ENCODE data around the gene SLX4IP. TPM values are rescaled to one million over a fixed set of nuclear protein-coding genes. Genes with fewer than 3 reads are reported as not detected.

Gene SLX4IP
- total RNA-seq, 1 experiment from 2014 or later: 5.4 TPM

DNA sequence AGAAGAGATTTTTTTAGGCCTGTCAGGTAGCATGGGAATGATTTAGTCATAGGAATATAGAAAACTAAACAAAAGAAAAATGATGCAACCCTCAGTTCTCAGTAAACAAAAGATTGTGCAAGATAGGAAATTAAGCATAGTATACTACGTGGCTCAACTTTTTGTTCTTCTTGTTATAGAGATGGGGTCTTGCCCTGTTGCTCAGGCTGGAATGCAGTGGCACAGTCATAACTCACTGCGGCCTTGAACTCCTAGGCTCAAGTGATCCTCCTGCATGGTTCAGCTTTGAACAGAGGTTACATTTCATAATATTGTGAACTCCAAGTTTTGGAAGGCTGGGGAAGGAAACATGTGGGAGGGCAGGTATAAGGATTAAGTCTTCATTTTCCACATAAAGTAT lies 28.5 kb downstream of the SLX4IP start:
- intact Hi-C loops (cut with micrococcal nuclease; ENCODE audit: unreplicated experiment): no loop called here
- BruUV-seq (replicated peaks): no TSS peak

DNA sequence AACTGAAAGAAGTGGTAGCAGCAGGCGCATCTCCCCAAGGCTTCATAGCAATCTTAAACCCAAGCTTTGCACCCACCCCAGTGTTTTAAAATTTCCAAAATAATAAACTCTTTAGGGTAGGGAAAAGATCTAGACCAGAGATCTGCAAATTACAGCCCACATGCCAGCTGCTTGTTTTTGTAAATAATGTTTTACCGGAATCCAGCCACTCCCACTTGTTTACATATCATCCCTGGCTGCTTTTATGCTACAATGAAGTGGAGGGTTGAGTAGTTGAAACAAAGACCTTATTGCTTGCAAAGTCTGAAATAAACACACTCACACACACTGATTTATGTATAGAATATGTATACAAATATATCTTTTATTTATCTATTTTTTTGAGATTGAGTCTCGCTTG lies 30.0 kb downstream of the SLX4IP start:
- H3K9me3 Mint-ChIP-seq (ENCODE audit: low read depth, unreplicated experiment): peaks cover 10% of the 10 kb centered on the region
- BruUV-seq (replicated peaks): no TSS peak
- H3K27ac Mint-ChIP-seq (ENCODE audit: unreplicated experiment): no peak overlapping the region
- no peak overlapping the region for H3K4me3 Mint-ChIP-seq (ENCODE audit: low read depth, unreplicated experiment)
- no peaks in the 10 kb centered on the region for H3K27me3 Mint-ChIP-seq (ENCODE audit: unreplicated experiment)
- no peaks in the 10 kb centered on the region for H3K36me3 Mint-ChIP-seq (ENCODE audit: insufficient read depth, unreplicated experiment)
- TF ChIP-seq, protein P1, sequence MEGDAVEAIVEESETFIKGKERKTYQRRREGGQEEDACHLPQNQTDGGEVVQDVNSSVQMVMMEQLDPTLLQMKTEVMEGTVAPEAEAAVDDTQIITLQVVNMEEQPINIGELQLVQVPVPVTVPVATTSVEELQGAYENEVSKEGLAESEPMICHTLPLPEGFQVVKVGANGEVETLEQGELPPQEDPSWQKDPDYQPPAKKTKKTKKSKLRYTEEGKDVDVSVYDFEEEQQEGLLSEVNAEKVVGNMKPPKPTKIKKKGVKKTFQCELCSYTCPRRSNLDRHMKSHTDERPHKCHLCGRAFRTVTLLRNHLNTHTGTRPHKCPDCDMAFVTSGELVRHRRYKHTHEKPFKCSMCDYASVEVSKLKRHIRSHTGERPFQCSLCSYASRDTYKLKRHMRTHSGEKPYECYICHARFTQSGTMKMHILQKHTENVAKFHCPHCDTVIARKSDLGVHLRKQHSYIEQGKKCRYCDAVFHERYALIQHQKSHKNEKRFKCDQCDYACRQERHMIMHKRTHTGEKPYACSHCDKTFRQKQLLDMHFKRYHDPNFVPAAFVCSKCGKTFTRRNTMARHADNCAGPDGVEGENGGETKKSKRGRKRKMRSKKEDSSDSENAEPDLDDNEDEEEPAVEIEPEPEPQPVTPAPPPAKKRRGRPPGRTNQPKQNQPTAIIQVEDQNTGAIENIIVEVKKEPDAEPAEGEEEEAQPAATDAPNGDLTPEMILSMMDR (IDR thresholded peaks at IDR 0.05; ENCODE audit: unreplicated experiment): no peak
- intact Hi-C loops (cut with micrococcal nuclease; ENCODE audit: unreplicated experiment): no loop called here
- DNase-seq: no peak
- H3K4me1 Mint-ChIP-seq (ENCODE audit: low read depth, unreplicated experiment): peaks cover 33% of the 10 kb centered on the region
- CTCF ChIA-PET: no interaction called here

More for the DNA sequence above, 28.5 kb downstream of the SLX4IP start:
- no peaks in the 10 kb centered on the region for H3K27me3 Mint-ChIP-seq (ENCODE audit: unreplicated experiment)
- H3K36me3 Mint-ChIP-seq (ENCODE audit: insufficient read depth, unreplicated experiment): no peaks in the 10 kb centered on the region
- peak overlapping the region; percentile 12 for H3K27ac Mint-ChIP-seq (ENCODE audit: unreplicated experiment)
- no peak for DNase-seq
- TF ChIP-seq, protein P1 (IDR thresholded peaks at IDR 0.05; ENCODE audit: unreplicated experiment): no peak
- peaks cover 10% of the 10 kb centered on the region for H3K9me3 Mint-ChIP-seq (ENCODE audit: low read depth, unreplicated experiment)
- no peak overlapping the region for H3K4me3 Mint-ChIP-seq (ENCODE audit: low read depth, unreplicated experiment)
- peaks cover 29% of the 10 kb centered on the region for H3K4me1 Mint-ChIP-seq (ENCODE audit: low read depth, unreplicated experiment)
- CTCF ChIA-PET: no interaction called here

DNA sequence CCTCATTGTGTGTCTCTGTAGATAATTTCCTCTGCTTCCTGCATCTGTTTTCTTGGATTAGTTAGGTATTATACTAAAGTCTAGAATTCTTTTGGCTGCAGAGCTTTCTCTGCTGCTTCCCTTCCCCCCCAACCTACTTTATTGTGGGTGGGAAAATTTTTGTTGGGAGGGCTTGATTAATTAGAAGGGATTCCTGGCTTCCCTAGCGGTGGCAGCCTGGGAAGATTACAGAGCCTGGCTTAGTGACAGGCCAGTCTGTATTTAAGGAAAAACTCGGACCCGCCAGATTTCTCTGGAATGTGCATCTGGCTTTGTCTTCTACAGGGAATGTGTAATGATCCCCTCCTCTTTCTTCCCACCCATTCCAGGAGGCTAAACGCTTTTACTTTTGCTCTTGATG lies 31.2 kb downstream of the SLX4IP start:
- no peak for DNase-seq
- H3K27me3 Mint-ChIP-seq (ENCODE audit: unreplicated experiment): no peaks in the 10 kb centered on the region
- no TSS peak for BruUV-seq (replicated peaks)
- H3K4me1 Mint-ChIP-seq (ENCODE audit: low read depth, unreplicated experiment): peaks cover 33% of the 10 kb centered on the region
- CTCF ChIA-PET: no interaction called here
- H3K36me3 Mint-ChIP-seq (ENCODE audit: insufficient read depth, unreplicated experiment): no peaks in the 10 kb centered on the region
- peaks cover 10% of the 10 kb centered on the region for H3K9me3 Mint-ChIP-seq (ENCODE audit: low read depth, unreplicated experiment)
- intact Hi-C loops (cut with micrococcal nuclease; ENCODE audit: unreplicated experiment): no loop called here
- H3K4me3 Mint-ChIP-seq (ENCODE audit: low read depth, unreplicated experiment): no peak overlapping the region
- H3K27ac Mint-ChIP-seq (ENCODE audit: unreplicated experiment): no peak overlapping the region
- TF ChIP-seq, protein P1 (IDR thresholded peaks at IDR 0.05; ENCODE audit: unreplicated experiment): no peak

DNA sequence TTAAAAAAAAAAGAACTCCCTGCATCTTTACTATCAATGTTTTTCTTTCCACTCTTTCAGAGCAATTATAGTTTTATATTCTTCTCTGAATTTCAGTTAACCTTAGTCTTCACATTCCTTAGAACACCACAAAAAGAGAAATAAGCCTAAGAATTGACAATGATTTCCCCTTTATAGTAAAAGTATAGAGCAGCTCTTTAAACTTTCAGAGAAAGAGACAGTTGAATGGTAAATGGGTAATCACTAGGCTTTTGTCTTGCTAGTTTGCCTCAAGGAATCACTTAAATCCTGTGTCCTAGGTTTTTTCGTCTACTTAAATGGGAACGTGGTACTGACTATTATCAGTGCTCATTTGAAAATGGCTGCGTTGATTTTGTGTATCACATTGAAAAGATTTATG lies 31.8 kb downstream of the SLX4IP start:
- DNase-seq: no peak
- TF ChIP-seq, protein P1 (IDR thresholded peaks at IDR 0.05; ENCODE audit: unreplicated experiment): no peak
- H3K4me3 Mint-ChIP-seq (ENCODE audit: low read depth, unreplicated experiment): no peak overlapping the region
- BruUV-seq (replicated peaks): no TSS peak
- no peak overlapping the region for H3K27ac Mint-ChIP-seq (ENCODE audit: unreplicated experiment)
- CTCF ChIA-PET: no interaction called here
- peaks cover 10% of the 10 kb centered on the region for H3K9me3 Mint-ChIP-seq (ENCODE audit: low read depth, unreplicated experiment)
- H3K36me3 Mint-ChIP-seq (ENCODE audit: insufficient read depth, unreplicated experiment): no peaks in the 10 kb centered on the region
- H3K4me1 Mint-ChIP-seq (ENCODE audit: low read depth, unreplicated experiment): peaks cover 33% of the 10 kb centered on the region
- intact Hi-C loops (cut with micrococcal nuclease; ENCODE audit: unreplicated experiment): no loop called here
- no peaks in the 10 kb centered on the region for H3K27me3 Mint-ChIP-seq (ENCODE audit: unreplicated experiment)
